HCT116 (cell line): Measurements from ENCODE around the gene CD44. TPM values are rescaled to one million over a fixed set of nuclear protein-coding genes. Genes with fewer than 3 reads are reported as not detected.
A peak's percentile ranks its signal among the peaks of the same experiment; 100 is the strongest.

Experiments used
- ATAC-seq: fragments of 200-7000 bp; cut with Tn5 transposase; 2 replicates; pipeline ENCODE4 v1.9.1; 2020; ENCODE audit warnings: mild to moderate bottlenecking, moderate library complexity
- BruUV-seq: library from RNA; stranded (reverse); fragments of 400-500 nt; replicated peaks from 2 replicates; lab custom pipeline; 2021; lab: Mats Ljungman, UMichigan
- CTCF ChIA-PET: fragments of 300-600 bp; sonication (Branson Sonifier 250); formaldehyde crosslinking; loops from one replicate; lab custom pipeline; 2021; ENCODE audit warnings: antibody characterized with exemption; lab: Charles Lee
- POLR2A ChIA-PET: fragments of 300-600, 350-600 bp; sonication (Branson Sonifier 250); formaldehyde crosslinking; loops from one replicate; lab custom pipeline; 2021; ENCODE audit warnings: antibody characterized with exemption; lab: Charles Lee
- RAD21 ChIA-PET, 2 experiments: fragments of 300-600 bp; sonication (Branson Sonifier 250); formaldehyde crosslinking; loops; one replicate each; lab custom pipeline; 2023; ENCODE audit warnings: low total read pairs in 2 of 2; ENCODE audit not compliant: uncharacterized antibody in 2 of 2, unreplicated experiment in 2 of 2, low non-redundant PET in 1 of 2; lab: Charles Lee
- DNase-seq: peaks from one replicate; pipeline ENCODE4 v3.0.0-alpha.2; 2010; ENCODE audit warnings: low read depth, low spot score
- H2AFZ ChIP-seq: fragments of 200-600 bp; shearing (Covaris generic), sonication (generic); 2 replicates; pipeline ENCODE4 v1.6.1; 2017; ENCODE audit warnings: low read depth, mixed run types, mixed read lengths, antibody characterized with exemption, low read length; ENCODE audit not compliant: poor library complexity, severe bottlenecking
- H3K27ac ChIP-seq: 2 replicates; pipeline ENCODE4 v1.5.1; 2012; ENCODE audit warnings: low read depth, low read length
- H3K27me3 ChIP-seq: fragments of 200-600 bp; sonication (generic); 2 replicates; pipeline ENCODE4 v1.6.1; 2016; ENCODE audit warnings: mixed run types, low read length, mixed read lengths; ENCODE audit not compliant: insufficient read depth
- H3K36me3 ChIP-seq, 2 experiments: fragments of 200-500 bp in 1 of 2; fragments of 200-600 bp in 1 of 2; sonication (Bioruptor generic) in 1 of 2; sonication (generic) in 1 of 2; 2 replicates each; pipeline versions ENCODE4 v1.5.1 to v1.6.1; 2014 to 2016; ENCODE audit warnings: low read length in 2 of 2, inconsistent platforms in 1 of 2, mixed read lengths in 1 of 2, mixed run types in 1 of 2; ENCODE audit not compliant: insufficient read depth in 2 of 2, control insufficient read depth in 1 of 2
- H3K4me1 ChIP-seq, 2 experiments: fragments of 200-600 bp in 1 of 2; sonication (generic) in 1 of 2; 2 replicates each; pipeline versions ENCODE4 v1.5.1 to v1.6.1; 2012 to 2017; ENCODE audit warnings: low read length in 2 of 2, inconsistent platforms in 1 of 2, mild to moderate bottlenecking in 1 of 2, mixed read lengths in 1 of 2, mixed run types in 1 of 2, moderate library complexity in 1 of 2; ENCODE audit not compliant: insufficient read depth in 2 of 2, control insufficient read depth in 1 of 2
- H3K4me2 ChIP-seq: fragments of 200-600 bp; sonication (generic); 2 replicates; pipeline ENCODE4 v1.6.1; 2017; ENCODE audit warnings: mixed run types, low read length, mixed read lengths
- H3K4me3 ChIP-seq, 2 experiments: fragments of 200-600 bp in 1 of 2; sonication (generic) in 1 of 2; replicated peaks in 1 of 2; 2 replicates each; pipeline ENCODE4 v1.5.1; 2011 to 2016; ENCODE audit warnings: low read length in 2 of 2, control low read depth in 1 of 2, low read depth in 1 of 2, mild to moderate bottlenecking in 1 of 2, mixed read lengths in 1 of 2, mixed run types in 1 of 2
- H3K79me2 ChIP-seq: fragments of 200-600 bp; sonication (generic); 2 replicates; pipeline ENCODE4 v1.6.1; 2017; ENCODE audit warnings: mild to moderate bottlenecking, mixed run types, low read length, moderate library complexity, mixed read lengths; ENCODE audit not compliant: insufficient read depth
- H3K9ac ChIP-seq: fragments of 200-600 bp; sonication (generic); 2 replicates; pipeline ENCODE4 v1.6.1; 2016; ENCODE audit warnings: low read length, mixed read lengths
- H3K9me2 ChIP-seq: fragments of 200-600 bp; sonication (generic), shearing (Covaris generic); 2 replicates; pipeline ENCODE4 v1.6.1; 2017; ENCODE audit warnings: mixed run types, mild to moderate bottlenecking, moderate library complexity; ENCODE audit not compliant: insufficient read depth
- H3K9me3 ChIP-seq, 2 experiments: fragments of 200-500 bp in 1 of 2; fragments of 200-600 bp in 1 of 2; sonication (Bioruptor generic) in 1 of 2; sonication (generic) in 1 of 2; 2 replicates each; pipeline ENCODE4 v1.6.1; 2014 to 2017; ENCODE audit warnings: low read length in 2 of 2, mixed read lengths in 2 of 2, inconsistent platforms in 1 of 2, low read depth in 1 of 2, mild to moderate bottlenecking in 1 of 2, mixed run types in 1 of 2, moderate library complexity in 1 of 2; ENCODE audit not compliant: control insufficient read depth in 1 of 2, insufficient read depth in 1 of 2
- H4K20me1 ChIP-seq: fragments of 200-600 bp; sonication (generic), shearing (Covaris generic); 2 replicates; pipeline ENCODE4 v1.6.1; 2017; ENCODE audit warnings: mixed run types, mild to moderate bottlenecking, moderate library complexity; ENCODE audit not compliant: insufficient read depth
- CEBPB ChIP-seq: IDR thresholded peaks from 2 replicates; pipeline ENCODE4 v1.6.1; 2012; ENCODE audit warnings: low read depth
- EZH2phosphoT487 ChIP-seq: fragments of 200-600 bp; IDR thresholded peaks from 2 replicates; pipeline ENCODE4 v1.6.1; 2018; ENCODE audit warnings: antibody characterized with exemption, borderline replicate concordance
- RAD21 ChIP-seq: IDR thresholded peaks from 2 replicates; pipeline ENCODE4 v1.6.1; 2012; ENCODE audit warnings: low read depth, mild to moderate bottlenecking
- YY1 ChIP-seq: IDR thresholded peaks from 2 replicates; pipeline ENCODE4 v1.6.1; 2011; ENCODE audit warnings: low read length, low read depth, moderate library complexity, mild to moderate bottlenecking; ENCODE audit not compliant: insufficient replicate concordance; ENCODE audit errors: extremely low read depth
- ZFX ChIP-seq: fragments of 450-650 bp; IDR thresholded peaks from 2 replicates; pipeline ENCODE4 v1.6.1; 2017
- intact Hi-C: fragments of 100-400 bp; cut with micrococcal nuclease; formaldehyde crosslinking; loops from 2 replicates; pipeline ENCODE4 v1.10.0; 2022
- total RNA-seq: library from RNA; stranded (reverse); gene quantifications from one replicate; pipeline ENCODE4 v1.2.1, GENCODE V29; 2021; ENCODE audit not compliant: unreplicated experiment
- TF ChIP-seq, protein P1 (sequence below): IDR thresholded peaks from 2 replicates; pipeline ENCODE4 v1.6.1; 2012; ENCODE audit warnings: low read depth

Gene CD44
- total RNA-seq, 1 experiment from 2014 or later, result 742 TPM

DNA sequence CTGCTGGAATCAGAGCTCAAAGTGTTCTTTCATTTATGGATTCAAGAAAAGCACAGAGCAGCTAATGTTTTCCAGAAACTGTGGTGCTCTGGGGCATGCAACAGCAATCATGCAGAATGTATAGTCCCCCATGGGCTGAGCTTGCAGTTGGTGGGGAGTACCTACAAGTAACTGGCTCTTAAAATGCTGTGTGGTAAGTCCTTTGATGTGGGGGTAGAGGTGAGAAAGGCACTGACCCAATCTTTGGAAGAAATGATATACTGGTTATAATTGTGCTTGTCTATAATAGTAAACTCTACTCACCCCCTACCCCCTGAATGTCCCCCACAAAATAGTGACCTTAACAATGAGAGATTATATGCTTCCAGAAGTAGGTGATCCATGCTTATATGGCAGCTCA, 29.1 kb upstream of the CD44 start (continued):
- TF ChIP-seq, protein P1, sequence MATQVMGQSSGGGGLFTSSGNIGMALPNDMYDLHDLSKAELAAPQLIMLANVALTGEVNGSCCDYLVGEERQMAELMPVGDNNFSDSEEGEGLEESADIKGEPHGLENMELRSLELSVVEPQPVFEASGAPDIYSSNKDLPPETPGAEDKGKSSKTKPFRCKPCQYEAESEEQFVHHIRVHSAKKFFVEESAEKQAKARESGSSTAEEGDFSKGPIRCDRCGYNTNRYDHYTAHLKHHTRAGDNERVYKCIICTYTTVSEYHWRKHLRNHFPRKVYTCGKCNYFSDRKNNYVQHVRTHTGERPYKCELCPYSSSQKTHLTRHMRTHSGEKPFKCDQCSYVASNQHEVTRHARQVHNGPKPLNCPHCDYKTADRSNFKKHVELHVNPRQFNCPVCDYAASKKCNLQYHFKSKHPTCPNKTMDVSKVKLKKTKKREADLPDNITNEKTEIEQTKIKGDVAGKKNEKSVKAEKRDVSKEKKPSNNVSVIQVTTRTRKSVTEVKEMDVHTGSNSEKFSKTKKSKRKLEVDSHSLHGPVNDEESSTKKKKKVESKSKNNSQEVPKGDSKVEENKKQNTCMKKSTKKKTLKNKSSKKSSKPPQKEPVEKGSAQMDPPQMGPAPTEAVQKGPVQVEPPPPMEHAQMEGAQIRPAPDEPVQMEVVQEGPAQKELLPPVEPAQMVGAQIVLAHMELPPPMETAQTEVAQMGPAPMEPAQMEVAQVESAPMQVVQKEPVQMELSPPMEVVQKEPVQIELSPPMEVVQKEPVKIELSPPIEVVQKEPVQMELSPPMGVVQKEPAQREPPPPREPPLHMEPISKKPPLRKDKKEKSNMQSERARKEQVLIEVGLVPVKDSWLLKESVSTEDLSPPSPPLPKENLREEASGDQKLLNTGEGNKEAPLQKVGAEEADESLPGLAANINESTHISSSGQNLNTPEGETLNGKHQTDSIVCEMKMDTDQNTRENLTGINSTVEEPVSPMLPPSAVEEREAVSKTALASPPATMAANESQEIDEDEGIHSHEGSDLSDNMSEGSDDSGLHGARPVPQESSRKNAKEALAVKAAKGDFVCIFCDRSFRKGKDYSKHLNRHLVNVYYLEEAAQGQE, result no peak
- TF ChIP-seq CEBPB, result no peak
- no peak for TF ChIP-seq RAD21
- no peak for TF ChIP-seq EZH2phosphoT487

DNA sequence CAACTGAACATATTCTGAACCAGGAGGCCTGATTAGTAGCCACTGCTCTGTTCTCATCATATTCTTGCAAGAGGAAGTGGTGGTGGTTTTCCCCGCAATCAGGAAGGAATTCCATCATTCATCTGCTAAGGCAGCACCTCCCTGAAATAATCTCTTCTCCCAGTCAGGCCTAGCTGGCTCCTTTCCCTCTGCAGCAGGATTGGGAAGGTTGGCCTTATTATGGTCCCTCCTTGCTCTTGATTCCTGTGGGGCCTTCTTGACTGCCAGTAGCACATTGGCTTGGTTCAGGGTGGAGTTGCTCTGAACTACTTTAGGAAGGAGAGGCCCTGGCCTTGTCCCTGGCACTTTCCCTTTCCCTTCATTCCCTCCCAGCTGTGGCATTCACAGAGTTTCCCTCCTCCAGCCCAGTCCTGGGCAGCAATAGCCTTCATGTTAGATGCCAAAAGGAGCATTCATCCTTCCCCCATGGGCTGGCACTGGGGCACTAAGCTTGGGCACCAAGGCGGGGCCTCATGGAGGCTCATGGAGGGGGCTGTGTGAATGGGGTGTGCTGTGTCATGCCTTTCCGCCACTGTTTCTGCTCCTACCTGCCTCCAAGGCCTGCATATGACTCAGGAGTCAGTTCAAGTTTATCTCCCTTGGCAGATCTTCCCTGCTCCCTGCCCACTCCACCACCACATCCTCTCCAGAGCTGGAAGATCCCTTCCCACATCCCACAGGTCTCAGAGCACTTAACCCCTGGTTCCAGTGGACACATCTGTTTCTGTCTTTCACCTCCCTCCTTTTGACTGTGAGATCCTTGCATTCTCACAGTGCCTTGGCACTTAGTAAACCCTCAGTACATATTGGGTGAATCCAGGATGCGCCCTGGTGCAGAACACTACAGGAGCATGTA, 27.6 kb upstream of the CD44 start:
- peak overlapping the region; percentile 14; the same call in 1 of the 2 replicates for H3K4me2 ChIP-seq
- POLR2A ChIA-PET, result no interaction called here

More for the DNA sequence above, 27.6 kb upstream of the CD44 start:
- no peak for DNase-seq
- no peak for TF ChIP-seq ZFX
- no peak for TF ChIP-seq YY1
- 0 out of 2 replicates have a peak, but pooled peaks have one; percentile 17 for ATAC-seq
- H2AFZ ChIP-seq, result no peak overlapping the region
- no peak overlapping the region for H3K27ac ChIP-seq
- RAD21 ChIA-PET, result no interaction called here
- H3K27me3 ChIP-seq, result no peaks in the 10 kb centered on the region
- BruUV-seq, result no TSS peak
- peaks cover 0 to 14% of the 10 kb centered on the region in 2 experiments; a peak in 1 of 4 replicates for H3K4me1 ChIP-seq
- CTCF ChIA-PET, result no interaction called here
- no peaks in the 10 kb centered on the region for H3K36me3 ChIP-seq
- no peak overlapping the region for H3K4me3 ChIP-seq
- intact Hi-C loops, result no loop called here
- no peaks in the 10 kb centered on the region for H3K9me2 ChIP-seq
- H3K9ac ChIP-seq, result no peak overlapping the region
- H3K79me2 ChIP-seq, result no peaks in the 10 kb centered on the region
- no peaks in the 10 kb centered on the region for H4K20me1 ChIP-seq
- no peaks in the 10 kb centered on the region for H3K9me3 ChIP-seq
